ENCODE results near the gene ERC2.

GRCh38 chr3:56202997-56203396 lies 265.3 kb downstream of the ERC2 start:
- TF ChIP-seq POLR2A (IDR thresholded peaks at IDR 0.05), result no peak
- TF ChIP-seq, protein P1, sequence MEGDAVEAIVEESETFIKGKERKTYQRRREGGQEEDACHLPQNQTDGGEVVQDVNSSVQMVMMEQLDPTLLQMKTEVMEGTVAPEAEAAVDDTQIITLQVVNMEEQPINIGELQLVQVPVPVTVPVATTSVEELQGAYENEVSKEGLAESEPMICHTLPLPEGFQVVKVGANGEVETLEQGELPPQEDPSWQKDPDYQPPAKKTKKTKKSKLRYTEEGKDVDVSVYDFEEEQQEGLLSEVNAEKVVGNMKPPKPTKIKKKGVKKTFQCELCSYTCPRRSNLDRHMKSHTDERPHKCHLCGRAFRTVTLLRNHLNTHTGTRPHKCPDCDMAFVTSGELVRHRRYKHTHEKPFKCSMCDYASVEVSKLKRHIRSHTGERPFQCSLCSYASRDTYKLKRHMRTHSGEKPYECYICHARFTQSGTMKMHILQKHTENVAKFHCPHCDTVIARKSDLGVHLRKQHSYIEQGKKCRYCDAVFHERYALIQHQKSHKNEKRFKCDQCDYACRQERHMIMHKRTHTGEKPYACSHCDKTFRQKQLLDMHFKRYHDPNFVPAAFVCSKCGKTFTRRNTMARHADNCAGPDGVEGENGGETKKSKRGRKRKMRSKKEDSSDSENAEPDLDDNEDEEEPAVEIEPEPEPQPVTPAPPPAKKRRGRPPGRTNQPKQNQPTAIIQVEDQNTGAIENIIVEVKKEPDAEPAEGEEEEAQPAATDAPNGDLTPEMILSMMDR (IDR thresholded peaks at IDR 0.05), result no peak

Data from breast epithelium (tissue), 3 donors.